HL-60/S4 (cell line): ENCODE results near the gene ANGEL2.
"Not testable (repeated sequence)": the region's sequence is repeated elsewhere in the genome, so short reads cannot be mapped to it uniquely, and the experiment has no call there.

Experiments
- in situ Hi-C: fragments of 300-500 bp; cut with MboI; formaldehyde crosslinking; loops from 2 replicates; pipeline ENCODE4 v1.14.3; 2022; ENCODE audit warnings: low sequenced_read_pairs

ANGEL2 gene

GRCh38 chr1:212977781-212978645 is 37.7 kb downstream of the ANGEL2 start:
- in situ Hi-C loops, result loop anchor here (25.0 kb wide), 2 partner anchors 166 to 1291 kb away; partner anchors contain the start of gene NEK2

DNA sequence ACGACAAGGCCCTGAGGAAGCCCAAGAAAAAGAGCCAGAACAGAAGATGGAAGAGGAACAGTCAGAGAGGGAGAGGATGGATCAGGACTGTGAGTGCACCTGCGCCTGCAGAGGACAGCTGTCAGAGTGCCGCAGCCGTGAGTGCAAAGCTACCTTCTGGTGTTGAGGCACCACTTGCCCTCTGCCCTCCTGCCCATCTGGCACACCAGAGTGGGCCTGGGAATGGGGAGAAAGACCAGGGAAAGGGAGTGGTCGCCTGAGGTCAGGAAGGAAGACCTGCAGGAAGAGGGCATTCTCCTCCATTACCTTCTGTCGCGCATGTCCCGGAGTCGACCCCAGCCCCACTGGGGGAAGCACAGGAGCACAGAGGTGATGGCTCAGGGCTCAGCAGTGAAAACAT is 39.1 kb downstream of the ANGEL2 start:
- in situ Hi-C loops, result loop anchor here (25.0 kb wide), 2 partner anchors 164 to 1289 kb away; partner anchors contain the start of gene NEK2

DNA sequence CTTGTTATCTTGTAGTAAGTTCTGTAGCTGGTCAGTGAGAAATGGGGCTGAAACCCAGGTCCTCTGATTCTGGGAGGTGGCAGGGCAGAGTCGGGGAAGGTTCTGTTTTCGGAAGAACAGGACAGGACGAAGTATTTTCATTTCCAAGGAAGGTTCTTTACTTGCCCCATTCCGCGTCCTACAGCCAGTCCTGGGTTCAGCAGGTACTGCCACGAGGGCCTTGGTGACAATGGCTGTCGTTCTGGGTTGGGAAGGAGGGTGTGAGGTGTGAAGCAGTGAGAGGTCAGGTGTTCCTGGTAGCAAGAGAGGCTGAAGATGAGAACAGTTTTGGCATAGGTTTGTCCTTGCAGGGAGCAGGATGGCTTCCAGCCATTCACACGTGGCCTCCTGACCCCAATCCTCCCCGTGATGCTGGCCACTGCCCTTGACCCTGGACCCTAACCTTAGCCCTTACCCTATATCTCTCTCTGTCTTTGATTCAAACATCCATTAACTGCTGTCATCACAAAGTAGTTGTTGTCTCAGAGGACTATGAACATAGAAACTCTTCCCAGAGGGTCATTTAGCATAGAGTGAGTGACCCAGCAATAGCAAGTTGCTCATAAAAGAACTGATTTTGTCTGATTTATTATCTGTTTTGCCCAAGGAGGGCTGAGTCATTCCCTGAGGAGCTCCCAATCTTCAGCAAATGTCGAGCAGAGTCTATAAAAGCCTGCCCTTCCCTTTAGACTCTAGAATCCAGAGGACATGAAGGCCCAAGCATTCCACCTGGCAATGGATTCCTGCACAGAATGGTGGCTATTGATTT is 40.4 kb downstream of the ANGEL2 start:
- in situ Hi-C loops, result loop anchor here (25.0 kb wide), 2 partner anchors 163 to 1288 kb away; partner anchors contain the start of gene NEK2

GRCh38 chr1:212974711-212975110 is 41.0 kb downstream of the ANGEL2 start:
- in situ Hi-C loops, result loop anchor here (25.0 kb wide), 2 partner anchors 162 to 1287 kb away; partner anchors contain the start of gene NEK2

DNA sequence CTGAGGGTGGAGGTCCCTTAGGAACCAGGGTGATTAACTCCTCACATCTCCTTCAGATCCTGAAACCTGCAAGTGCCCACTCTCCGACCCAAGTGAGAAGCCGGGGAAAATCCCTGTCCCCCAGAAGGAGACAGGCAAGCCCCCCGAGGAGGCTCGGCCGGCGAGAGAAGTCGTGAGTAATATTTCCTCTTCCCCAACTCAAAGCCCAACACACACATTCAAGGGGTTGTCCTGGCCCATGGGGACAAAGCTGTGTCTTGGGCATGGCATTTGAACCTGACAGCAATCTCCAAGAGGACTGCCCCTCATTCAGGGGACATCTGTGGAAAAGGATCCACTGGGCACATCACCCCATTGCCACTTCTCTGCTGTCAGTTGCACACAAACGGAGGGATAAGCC is 41.8 kb downstream of the ANGEL2 start:
- in situ Hi-C loops, result no loop called here

- in situ Hi-C loops, result no loop called here
Observed at GRCh38 chr1:212973426-212973825, 42.2 kb downstream of the ANGEL2 start.

- in situ Hi-C loops, result no loop called here
Observed at GRCh38 chr1:212971312-212971711, 44.4 kb downstream of the ANGEL2 start.

DNA sequence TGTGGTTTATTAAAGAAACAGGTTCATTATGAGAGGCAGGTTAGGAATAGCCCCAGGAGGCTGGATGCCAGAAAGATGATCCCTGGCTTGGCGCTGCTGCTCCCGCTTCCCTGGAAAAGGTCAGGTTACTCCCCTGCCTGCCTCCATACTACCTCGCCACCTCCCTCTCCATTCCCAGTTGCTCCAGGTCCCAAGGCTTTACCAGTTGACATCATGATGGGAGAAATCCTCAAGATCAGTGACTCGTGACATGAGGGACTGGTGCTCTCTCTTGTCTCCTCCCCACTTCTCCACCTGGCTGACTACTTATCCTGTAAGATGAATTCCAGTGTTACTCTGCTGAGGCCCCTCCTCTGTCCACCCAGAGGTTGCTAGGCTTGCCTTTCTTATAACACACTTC is 45.6 kb downstream of the ANGEL2 start:
- in situ Hi-C loops, result no loop called here

- in situ Hi-C loops, result no loop called here
Observed at GRCh38 chr1:212968368-212968863, 47.3 kb downstream of the ANGEL2 start.

DNA sequence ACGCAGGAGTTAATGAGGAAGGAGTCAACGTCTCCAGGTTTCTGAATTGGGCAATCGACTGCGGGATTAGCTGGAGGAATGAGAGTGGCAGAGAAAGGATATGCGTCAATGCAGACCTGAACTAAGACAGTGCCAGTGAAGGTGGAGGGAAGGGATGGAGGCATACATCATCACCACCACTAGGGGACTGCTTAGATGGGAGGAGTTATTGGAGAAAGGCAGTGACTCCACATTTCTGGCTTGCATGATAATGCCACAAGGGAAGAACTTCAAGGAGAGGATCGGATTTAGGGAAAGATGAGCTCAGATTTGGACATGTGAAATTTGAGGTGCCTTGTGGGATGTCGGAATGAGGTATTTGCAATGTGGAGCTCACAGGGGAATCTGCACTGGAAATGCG is 47.9 kb downstream of the ANGEL2 start:
- in situ Hi-C loops, result no loop called here

DNA sequence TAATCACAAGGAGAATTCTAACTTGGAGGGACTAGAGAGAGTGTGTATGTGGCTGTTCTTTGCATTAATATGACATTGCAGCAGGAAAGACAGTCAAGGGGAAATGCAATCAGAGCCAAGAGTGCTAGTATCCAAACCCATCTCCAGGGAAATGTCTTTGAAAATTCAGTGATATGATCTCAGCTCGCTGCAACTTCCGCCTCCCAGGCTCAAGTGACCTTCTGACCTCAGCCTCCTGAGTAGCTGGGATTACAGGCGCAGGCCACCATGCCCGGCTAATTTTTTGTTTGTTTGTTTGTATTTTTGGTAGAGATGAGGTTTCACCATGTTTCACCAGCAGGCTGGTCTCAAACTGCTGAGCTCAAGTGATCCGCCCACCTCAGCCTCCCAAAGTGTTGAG is 49.1 kb downstream of the ANGEL2 start:
- in situ Hi-C loops, result no loop called here

- in situ Hi-C loops, result not testable (repeated sequence)
Observed at GRCh38 chr1:212964993-212965392, 50.7 kb downstream of the ANGEL2 start.

- in situ Hi-C loops, result no loop called here
Observed at GRCh38 chr1:212964102-212964501, 51.6 kb downstream of the ANGEL2 start.

DNA sequence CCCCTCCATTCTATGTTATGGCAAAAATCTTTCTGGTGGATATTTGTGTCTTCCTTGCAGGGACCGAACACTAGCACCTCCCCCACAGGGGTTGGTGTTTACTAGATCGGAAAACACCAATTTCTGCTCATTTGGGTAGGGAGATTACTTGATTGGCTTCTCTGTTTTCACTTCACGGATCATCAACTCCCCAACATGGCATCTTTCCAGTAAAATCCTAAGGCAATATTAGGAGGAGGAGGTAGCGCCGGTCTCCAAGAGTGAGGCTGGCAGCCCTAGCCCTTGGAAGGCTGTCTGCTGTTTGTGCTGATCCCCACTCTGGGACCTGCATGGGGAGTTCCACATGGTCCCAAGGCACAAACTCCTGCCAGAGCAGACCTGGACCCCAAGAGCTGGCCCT is 53.2 kb downstream of the ANGEL2 start:
- in situ Hi-C loops, result no loop called here

DNA sequence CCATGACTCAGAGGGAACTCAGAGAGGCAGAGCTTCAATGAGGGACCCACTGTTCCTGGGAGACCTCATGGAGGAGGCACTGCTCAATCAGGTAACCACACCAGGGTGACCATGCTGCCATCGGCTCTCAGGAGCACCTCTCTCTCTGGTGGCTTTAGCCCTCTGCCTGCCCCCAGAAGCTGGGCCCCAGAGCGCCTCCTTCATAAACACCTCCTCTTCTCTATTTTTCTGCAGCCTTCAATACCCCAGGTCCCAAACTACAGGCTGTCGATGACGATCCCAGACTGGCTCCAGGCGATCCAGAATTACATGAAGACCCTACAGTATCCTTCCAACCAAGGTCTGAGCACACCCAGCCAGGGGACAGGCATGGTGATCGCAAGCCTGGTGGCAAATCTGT is 54.7 kb downstream of the ANGEL2 start:
- in situ Hi-C loops, result no loop called here

GRCh38 chr1:212959266-212960220 is 56.1 kb downstream of the ANGEL2 start:
- in situ Hi-C loops, result no loop called here

- in situ Hi-C loops, result no loop called here
Observed at GRCh38 chr1:212958175-212958574, 57.5 kb downstream of the ANGEL2 start.

- in situ Hi-C loops, result no loop called here
Observed at GRCh38 chr1:212957546-212957945, 58.1 kb downstream of the ANGEL2 start.

DNA sequence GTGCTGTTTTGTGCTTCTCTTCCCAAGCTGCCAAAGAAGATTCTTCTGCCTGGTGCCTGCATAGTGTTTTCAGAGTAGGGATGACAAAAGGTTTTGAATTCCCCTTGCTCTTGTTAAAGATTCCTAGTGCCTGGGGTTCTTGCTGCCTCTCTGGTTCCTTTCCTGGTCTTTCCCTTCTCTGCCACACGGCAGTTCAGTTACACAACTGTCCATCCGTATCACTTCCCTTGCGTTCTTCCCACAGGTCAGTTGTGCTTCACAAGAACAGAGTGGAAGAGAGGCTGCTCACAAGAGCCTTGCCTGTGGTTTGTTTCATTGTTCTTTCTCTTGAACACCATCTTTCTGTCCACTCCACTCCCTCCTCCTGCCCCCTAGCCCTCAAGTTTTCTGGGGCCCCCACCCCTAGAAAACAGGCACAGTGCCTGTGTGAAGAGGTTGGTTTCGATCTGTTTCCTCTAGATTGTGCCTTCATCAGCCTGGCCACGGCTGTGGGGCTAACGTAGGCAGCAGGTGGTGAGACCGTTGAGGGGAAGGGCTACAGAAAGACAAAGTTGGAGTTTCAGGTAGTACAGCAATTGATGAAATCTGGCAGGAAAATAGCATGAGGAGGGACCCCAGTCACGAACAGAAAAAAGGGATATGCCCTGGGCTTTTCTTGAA is 59.6 kb downstream of the ANGEL2 start:
- in situ Hi-C loops, result no loop called here

DNA sequence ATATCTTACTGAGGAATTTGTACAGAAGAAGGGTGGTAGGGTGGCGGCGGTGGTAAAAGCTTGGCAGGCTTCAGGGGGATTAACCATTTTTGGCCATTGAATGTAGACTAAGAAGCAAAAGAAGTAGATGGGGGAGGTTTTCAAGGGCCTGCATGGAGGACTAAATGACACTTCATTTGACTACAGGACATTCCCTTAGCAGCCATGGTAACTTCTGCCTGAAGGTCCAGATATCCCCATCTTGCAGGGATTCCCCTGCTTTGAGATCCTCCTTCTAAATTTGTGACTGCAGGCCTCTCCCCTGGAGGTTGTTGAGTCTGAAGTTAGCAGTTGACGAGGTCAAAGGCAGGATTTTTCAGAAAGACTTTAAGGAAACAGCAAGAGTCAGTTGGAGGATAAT is 60.6 kb downstream of the ANGEL2 start:
- in situ Hi-C loops, result no loop called here
